HEK293 (cell line): Measurements from ENCODE around the gene SUDS3.

ENCODE experiments used
- ATF2 ChIP-seq: fragments of 450-650 bp; formaldehyde crosslinking; IDR thresholded peaks from 2 replicates; pipeline ENCODE4 v1.5.1; 2016; ENCODE audit warnings: missing biosample characterization, missing genetic modification characterization, low read depth
- GLIS1 ChIP-seq: fragments of 450-650 bp; formaldehyde crosslinking; IDR thresholded peaks from 2 replicates; pipeline ENCODE4 v1.5.1; 2016; ENCODE audit warnings: missing biosample characterization, missing genetic modification characterization
- GLIS2 ChIP-seq: fragments of 450-650 bp; formaldehyde crosslinking; IDR thresholded peaks from 2 replicates; pipeline ENCODE4 v1.5.1; 2016; ENCODE audit warnings: missing biosample characterization, missing genetic modification characterization
- KLF8 ChIP-seq: fragments of 450-650 bp; formaldehyde crosslinking; IDR thresholded peaks from 2 replicates; pipeline ENCODE4 v1.5.1; 2016; ENCODE audit warnings: missing biosample characterization, missing genetic modification characterization
- OSR2 ChIP-seq: fragments of 450-650 bp; formaldehyde crosslinking; IDR thresholded peaks from 2 replicates; pipeline ENCODE4 v1.5.1; 2016; ENCODE audit warnings: missing biosample characterization, missing genetic modification characterization
- RBAK ChIP-seq: fragments of 450-650 bp; formaldehyde crosslinking; IDR thresholded peaks from 2 replicates; pipeline ENCODE4 v1.5.1; 2016; ENCODE audit warnings: missing biosample characterization, missing genetic modification characterization
- SCRT2 ChIP-seq: fragments of 450-650 bp; formaldehyde crosslinking; IDR thresholded peaks from 2 replicates; pipeline ENCODE4 v1.5.1; 2016; ENCODE audit warnings: missing biosample characterization, missing genetic modification characterization
- TRIM28 ChIP-seq: IDR thresholded peaks from 2 replicates; pipeline ENCODE4 v1.6.1; 2011; ENCODE audit warnings: low read length, control low read depth, borderline replicate concordance
- ZBTB21 ChIP-seq: fragments of 450-650 bp; formaldehyde crosslinking; IDR thresholded peaks from 2 replicates; pipeline ENCODE4 v1.5.1; 2017; ENCODE audit warnings: missing biosample characterization, missing genetic modification characterization
- ZFHX2 ChIP-seq: fragments of 450-650 bp; formaldehyde crosslinking; conservative IDR thresholded peaks from 2 replicates; pipeline ENCODE4 v1.5.1; 2016; ENCODE audit warnings: missing biosample characterization, missing genetic modification characterization
- ZFP41 ChIP-seq: fragments of 450-650 bp; formaldehyde crosslinking; IDR thresholded peaks from 2 replicates; pipeline ENCODE4 v1.5.1; 2016; ENCODE audit warnings: missing biosample characterization, missing genetic modification characterization, borderline replicate concordance
- ZNF140 ChIP-seq: fragments of 450-650 bp; formaldehyde crosslinking; IDR thresholded peaks from 2 replicates; pipeline ENCODE4 v1.5.1; 2016; ENCODE audit warnings: missing biosample characterization, missing genetic modification characterization
- ZNF174 ChIP-seq: fragments of 450-650 bp; formaldehyde crosslinking; IDR thresholded peaks from 2 replicates; pipeline ENCODE4 v1.5.0; 2017; ENCODE audit warnings: missing biosample characterization, mild to moderate bottlenecking, missing genetic modification characterization
- ZNF19 ChIP-seq: fragments of 450-650 bp; formaldehyde crosslinking; IDR thresholded peaks from 2 replicates; pipeline ENCODE4; 2016; ENCODE audit warnings: missing biosample characterization, missing genetic modification characterization, low read depth
- ZNF214 ChIP-seq: fragments of 450-650 bp; formaldehyde crosslinking; IDR thresholded peaks from 2 replicates; pipeline ENCODE4 v1.5.1; 2017; ENCODE audit warnings: missing biosample characterization, mild to moderate bottlenecking, missing genetic modification characterization, borderline replicate concordance
- ZNF366 ChIP-seq: fragments of 450-650 bp; formaldehyde crosslinking; conservative IDR thresholded peaks from 2 replicates; pipeline ENCODE4 v1.5.1; 2016; ENCODE audit warnings: missing biosample characterization, missing genetic modification characterization
- ZNF530 ChIP-seq: fragments of 450-650 bp; formaldehyde crosslinking; IDR thresholded peaks from 2 replicates; pipeline ENCODE4 v1.5.1; 2016; ENCODE audit warnings: low read depth, missing biosample characterization, missing genetic modification characterization
- ZNF558 ChIP-seq: fragments of 450-650 bp; formaldehyde crosslinking; IDR thresholded peaks from 2 replicates; pipeline ENCODE4 v1.5.1; 2016; ENCODE audit warnings: missing biosample characterization, missing genetic modification characterization
- ZNF626 ChIP-seq: fragments of 450-650 bp; sonication (Bioruptor Pico); formaldehyde crosslinking; IDR thresholded peaks from 2 replicates; pipeline ENCODE4 v1.5.1; 2018; ENCODE audit warnings: missing biosample characterization, missing genetic modification characterization, inconsistent platforms
- ZNF76 ChIP-seq: fragments of 450-650 bp; formaldehyde crosslinking; IDR thresholded peaks from 2 replicates; pipeline ENCODE4; 2016; ENCODE audit warnings: low read depth, missing biosample characterization, missing genetic modification characterization, borderline replicate concordance
- ZNF792 ChIP-seq: fragments of 450-650 bp; formaldehyde crosslinking; IDR thresholded peaks from 2 replicates; pipeline ENCODE4 v1.5.1; 2016; ENCODE audit warnings: missing biosample characterization, missing genetic modification characterization
- ZSCAN16 ChIP-seq: fragments of 450-650 bp; formaldehyde crosslinking; IDR thresholded peaks from 2 replicates; pipeline ENCODE4 v1.5.1; 2016; ENCODE audit warnings: missing biosample characterization, missing genetic modification characterization
- TF ChIP-seq, protein P1 (sequence below): fragments of 450-650 bp; formaldehyde crosslinking; IDR thresholded peaks from 2 replicates; pipeline ENCODE4 v1.5.1; 2016; ENCODE audit warnings: missing biosample characterization, missing genetic modification characterization
- TF ChIP-seq, protein P2 (sequence below): fragments of 450-650 bp; formaldehyde crosslinking; IDR thresholded peaks from 2 replicates; pipeline ENCODE4 v1.5.1; 2016; ENCODE audit warnings: missing biosample characterization, missing genetic modification characterization
- TF ChIP-seq, protein P3 (sequence below): fragments of 450-650 bp; formaldehyde crosslinking; IDR thresholded peaks from 2 replicates; pipeline ENCODE4 v1.5.1; 2016; ENCODE audit warnings: missing biosample characterization, missing genetic modification characterization
- TF ChIP-seq, protein P4 (sequence below): fragments of 450-650 bp; formaldehyde crosslinking; IDR thresholded peaks from 2 replicates; pipeline ENCODE4 v1.5.1; 2017; ENCODE audit warnings: missing biosample characterization, missing genetic modification characterization
- TF ChIP-seq, protein P5 (sequence below): fragments of 450-650 bp; formaldehyde crosslinking; IDR thresholded peaks from 2 replicates; pipeline ENCODE4; 2016; ENCODE audit warnings: missing biosample characterization, missing genetic modification characterization

SUDS3 gene

DNA sequence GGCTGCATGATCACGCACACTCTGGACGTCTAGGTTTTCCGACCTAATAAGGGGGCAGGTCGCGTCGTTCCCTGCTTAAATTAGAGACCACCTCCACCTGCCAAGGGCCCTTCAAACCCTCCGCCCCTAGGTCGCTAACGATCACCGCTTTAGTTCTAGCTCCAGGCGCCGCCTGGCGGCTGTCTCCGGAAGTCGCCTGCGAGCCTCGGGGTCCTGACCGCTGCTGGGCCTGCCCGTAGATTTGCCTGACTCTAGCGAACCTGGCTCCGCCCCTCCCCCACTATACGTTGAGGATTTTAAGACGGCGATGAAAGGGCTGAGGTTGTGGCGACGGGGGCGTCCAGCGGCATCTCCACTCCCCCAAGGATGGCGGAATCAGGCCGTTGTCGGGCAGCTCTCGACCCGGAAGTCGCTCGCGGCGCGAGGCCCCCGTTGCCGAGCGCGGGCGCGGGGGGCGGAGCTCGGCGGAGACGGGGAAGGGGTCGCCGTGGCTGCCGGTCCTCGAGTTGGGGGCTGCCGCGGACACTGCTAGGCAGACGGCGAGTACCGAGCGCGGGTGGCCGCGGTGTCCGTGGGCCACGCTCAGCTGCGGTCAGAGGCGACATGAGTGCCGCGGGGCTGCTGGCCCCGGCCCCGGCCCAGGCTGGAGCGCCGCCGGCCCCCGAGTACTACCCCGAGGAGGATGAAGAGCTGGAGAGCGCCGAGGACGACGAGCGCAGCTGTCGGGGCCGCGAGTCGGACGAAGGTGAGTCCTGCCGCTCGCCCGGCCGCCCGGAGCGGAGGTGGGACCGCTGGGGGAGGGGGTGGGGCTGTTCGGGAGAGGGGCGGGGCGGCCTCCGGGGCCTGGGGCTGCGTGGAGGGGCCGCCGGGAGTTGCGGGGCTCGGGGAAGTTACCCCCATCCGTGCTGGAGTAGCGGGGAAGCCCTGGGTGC lies at the start of gene SUDS3 (continued):
- TF ChIP-seq, protein P1, sequence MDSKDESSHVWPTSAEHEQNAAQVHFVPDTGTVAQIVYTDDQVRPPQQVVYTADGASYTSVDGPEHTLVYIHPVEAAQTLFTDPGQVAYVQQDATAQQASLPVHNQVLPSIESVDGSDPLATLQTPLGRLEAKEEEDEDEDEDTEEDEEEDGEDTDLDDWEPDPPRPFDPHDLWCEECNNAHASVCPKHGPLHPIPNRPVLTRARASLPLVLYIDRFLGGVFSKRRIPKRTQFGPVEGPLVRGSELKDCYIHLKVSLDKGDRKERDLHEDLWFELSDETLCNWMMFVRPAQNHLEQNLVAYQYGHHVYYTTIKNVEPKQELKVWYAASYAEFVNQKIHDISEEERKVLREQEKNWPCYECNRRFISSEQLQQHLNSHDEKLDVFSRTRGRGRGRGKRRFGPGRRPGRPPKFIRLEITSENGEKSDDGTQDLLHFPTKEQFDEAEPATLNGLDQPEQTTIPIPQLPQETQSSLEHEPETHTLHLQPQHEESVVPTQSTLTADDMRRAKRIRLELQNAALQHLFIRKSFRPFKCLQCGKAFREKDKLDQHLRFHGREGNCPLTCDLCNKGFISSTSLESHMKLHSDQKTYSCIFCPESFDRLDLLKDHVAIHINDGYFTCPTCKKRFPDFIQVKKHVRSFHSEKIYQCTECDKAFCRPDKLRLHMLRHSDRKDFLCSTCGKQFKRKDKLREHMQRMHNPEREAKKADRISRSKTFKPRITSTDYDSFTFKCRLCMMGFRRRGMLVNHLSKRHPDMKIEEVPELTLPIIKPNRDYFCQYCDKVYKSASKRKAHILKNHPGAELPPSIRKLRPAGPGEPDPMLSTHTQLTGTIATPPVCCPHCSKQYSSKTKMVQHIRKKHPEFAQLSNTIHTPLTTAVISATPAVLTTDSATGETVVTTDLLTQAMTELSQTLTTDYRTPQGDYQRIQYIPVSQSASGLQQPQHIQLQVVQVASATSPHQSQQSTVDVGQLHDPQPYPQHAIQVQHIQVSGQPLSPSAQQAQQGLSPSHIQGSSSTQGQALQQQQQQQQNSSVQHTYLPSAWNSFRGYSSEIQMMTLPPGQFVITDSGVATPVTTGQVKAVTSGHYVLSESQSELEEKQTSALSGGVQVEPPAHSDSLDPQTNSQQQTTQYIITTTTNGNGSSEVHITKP (tag by site-specific recombination), result peak; percentile 26
- TF ChIP-seq ZNF76 (tag by site-specific recombination) (peak; percentile 82), GLIS2 (tag by site-specific recombination) (no peak), SCRT2 (tag by site-specific recombination) (peak; percentile 35), OSR2 (tag by site-specific recombination) (no peak; the same call in 1 of the 2 replicates), ZNF366 (tag by site-specific recombination) (no peak), RBAK (tag by site-specific recombination) (no peak), ZFHX2 (tag by site-specific recombination) (peak; percentile 63; the same call in 1 of the 2 replicates), ZSCAN16 (tag by site-specific recombination) (no peak), ZNF140 (no peak), ZNF214 (tag by site-specific recombination) (no peak), ZFP41 (tag by site-specific recombination) (no peak), ZNF626 (tag by site-specific recombination) (no peak), ATF2 (tag by site-specific recombination) (no peak), KLF8 (tag by site-specific recombination) (peak; percentile 90), GLIS1 (tag by site-specific recombination) (no peak), ZNF19 (tag by site-specific recombination) (no peak), ZNF792 (tag by site-specific recombination) (no peak), ZNF530 (tag by site-specific recombination) (no peak), ZNF558 (tag by site-specific recombination) (peak; percentile 65; the same call in 1 of the 2 replicates), ZBTB21 (tag by site-specific recombination) (0 out of 2 replicates have a peak, but pooled peaks have one; percentile 45), ZNF174 (tag by site-specific recombination) (no peak), TRIM28 (no peak)
- TF ChIP-seq, protein P2, sequence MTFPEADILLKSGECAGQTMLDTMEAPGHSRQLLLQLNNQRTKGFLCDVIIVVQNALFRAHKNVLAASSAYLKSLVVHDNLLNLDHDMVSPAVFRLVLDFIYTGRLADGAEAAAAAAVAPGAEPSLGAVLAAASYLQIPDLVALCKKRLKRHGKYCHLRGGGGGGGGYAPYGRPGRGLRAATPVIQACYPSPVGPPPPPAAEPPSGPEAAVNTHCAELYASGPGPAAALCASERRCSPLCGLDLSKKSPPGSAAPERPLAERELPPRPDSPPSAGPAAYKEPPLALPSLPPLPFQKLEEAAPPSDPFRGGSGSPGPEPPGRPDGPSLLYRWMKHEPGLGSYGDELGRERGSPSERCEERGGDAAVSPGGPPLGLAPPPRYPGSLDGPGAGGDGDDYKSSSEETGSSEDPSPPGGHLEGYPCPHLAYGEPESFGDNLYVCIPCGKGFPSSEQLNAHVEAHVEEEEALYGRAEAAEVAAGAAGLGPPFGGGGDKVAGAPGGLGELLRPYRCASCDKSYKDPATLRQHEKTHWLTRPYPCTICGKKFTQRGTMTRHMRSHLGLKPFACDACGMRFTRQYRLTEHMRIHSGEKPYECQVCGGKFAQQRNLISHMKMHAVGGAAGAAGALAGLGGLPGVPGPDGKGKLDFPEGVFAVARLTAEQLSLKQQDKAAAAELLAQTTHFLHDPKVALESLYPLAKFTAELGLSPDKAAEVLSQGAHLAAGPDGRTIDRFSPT, result no peak
- TF ChIP-seq, protein P3, sequence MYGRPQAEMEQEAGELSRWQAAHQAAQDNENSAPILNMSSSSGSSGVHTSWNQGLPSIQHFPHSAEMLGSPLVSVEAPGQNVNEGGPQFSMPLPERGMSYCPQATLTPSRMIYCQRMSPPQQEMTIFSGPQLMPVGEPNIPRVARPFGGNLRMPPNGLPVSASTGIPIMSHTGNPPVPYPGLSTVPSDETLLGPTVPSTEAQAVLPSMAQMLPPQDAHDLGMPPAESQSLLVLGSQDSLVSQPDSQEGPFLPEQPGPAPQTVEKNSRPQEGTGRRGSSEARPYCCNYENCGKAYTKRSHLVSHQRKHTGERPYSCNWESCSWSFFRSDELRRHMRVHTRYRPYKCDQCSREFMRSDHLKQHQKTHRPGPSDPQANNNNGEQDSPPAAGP (tag by site-specific recombination), result peak; percentile 89
- TF ChIP-seq, protein P4, sequence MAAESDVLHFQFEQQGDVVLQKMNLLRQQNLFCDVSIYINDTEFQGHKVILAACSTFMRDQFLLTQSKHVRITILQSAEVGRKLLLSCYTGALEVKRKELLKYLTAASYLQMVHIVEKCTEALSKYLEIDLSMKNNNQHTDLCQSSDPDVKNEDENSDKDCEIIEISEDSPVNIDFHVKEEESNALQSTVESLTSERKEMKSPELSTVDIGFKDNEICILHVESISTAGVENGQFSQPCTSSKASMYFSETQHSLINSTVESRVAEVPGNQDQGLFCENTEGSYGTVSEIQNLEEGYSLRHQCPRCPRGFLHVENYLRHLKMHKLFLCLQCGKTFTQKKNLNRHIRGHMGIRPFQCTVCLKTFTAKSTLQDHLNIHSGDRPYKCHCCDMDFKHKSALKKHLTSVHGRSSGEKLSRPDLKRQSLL (tag by site-specific recombination), result no peak; the same call in 1 of the 2 replicates
- TF ChIP-seq, protein P5, sequence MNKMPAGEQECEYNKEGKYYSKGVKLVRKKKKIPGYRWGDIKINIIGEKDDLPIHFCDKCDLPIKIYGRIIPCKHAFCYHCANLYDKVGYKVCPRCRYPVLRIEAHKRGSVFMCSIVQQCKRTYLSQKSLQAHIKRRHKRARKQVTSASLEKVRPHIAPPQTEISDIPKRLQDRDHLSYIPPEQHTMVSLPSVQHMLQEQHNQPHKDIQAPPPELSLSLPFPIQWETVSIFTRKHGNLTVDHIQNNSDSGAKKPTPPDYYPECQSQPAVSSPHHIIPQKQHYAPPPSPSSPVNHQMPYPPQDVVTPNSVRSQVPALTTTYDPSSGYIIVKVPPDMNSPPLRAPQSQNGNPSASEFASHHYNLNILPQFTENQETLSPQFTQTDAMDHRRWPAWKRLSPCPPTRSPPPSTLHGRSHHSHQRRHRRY (tag by site-specific recombination), result no peak
